ENCODE measurements around the gene CYBC1.

DNA sequence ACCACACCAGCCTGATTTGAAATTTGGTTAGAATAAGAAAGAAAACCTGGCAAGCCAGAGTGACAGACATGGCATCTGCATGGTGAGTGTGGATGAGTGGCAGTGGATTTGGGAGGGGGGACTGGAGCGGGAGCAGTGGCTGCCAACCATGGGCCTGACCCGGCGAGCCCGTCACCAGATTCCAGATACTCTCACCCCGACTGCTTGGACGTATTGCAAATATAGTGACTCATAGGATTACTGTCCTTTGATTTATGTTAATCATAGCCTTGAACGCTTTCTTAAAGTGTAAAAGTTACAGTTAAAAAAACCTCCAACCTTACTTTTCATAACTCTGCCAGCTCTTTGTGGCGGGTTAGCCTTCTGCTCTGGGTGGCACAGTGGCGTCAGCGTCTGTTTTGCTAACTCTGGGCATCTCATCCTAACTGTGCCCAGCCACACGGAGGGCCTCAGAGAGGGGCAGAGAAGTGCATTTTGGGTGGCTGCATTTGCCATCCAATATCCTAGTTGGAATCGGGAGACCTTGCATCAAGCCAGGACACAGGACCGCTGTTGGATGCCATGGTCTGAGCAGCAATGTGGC, 42.2 kb upstream of the CYBC1 start:
- no peak for TF ChIP-seq CTCF (IDR thresholded peaks at IDR 0.05; ENCODE audit: low read length)
- no peak for TF ChIP-seq EZH2 (IDR thresholded peaks at IDR 0.05; ENCODE audit: borderline replicate concordance, low read length)

All from OCI-LY1 (cell line).